GM12801 (cell line): ENCODE measurements around the gene OSBP2.

ENCODE experiments used
- CTCF ChIP-seq: IDR thresholded peaks from one replicate; pipeline ENCODE4 v1.5.1; 2011; ENCODE audit warnings: control low read depth; ENCODE audit not compliant: insufficient read length; ENCODE audit errors: extremely low read depth

OSBP2 gene

GRCh38 chr22:30687358-30687757 is 7.3 kb upstream of the OSBP2 start:
- TF ChIP-seq CTCF, result no peak

- TF ChIP-seq CTCF, result no peak
Measured at GRCh38 chr22:30689622-30690021, 5.1 kb upstream of the OSBP2 start.

- TF ChIP-seq CTCF, result no peak
Measured at GRCh38 chr22:30691204-30691603, 3.5 kb upstream of the OSBP2 start.

- no peak for TF ChIP-seq CTCF
Measured at GRCh38 chr22:30694171-30694639, 469 bp upstream of the OSBP2 start.

- TF ChIP-seq CTCF, result no peak
Measured at GRCh38 chr22:30695351-30695851, 727 bp downstream of the OSBP2 start.

- TF ChIP-seq CTCF, result no peak
Measured at GRCh38 chr22:30695871-30696655, 1.4 kb downstream of the OSBP2 start.

GRCh38 chr22:30697975-30698374 is 3.3 kb downstream of the OSBP2 start:
- no peak for TF ChIP-seq CTCF
